Stimulated activated naive CD4-positive, alpha-beta T cell (primary cell): ENCODE data around the gene ARL11.
"Not testable (repeated sequence)": the region's sequence is repeated elsewhere in the genome, so short reads cannot be mapped to it uniquely, and the experiment has no call there.

ENCODE experiments used
- DNase-seq, 6 experiments: peaks; one replicate each; lab custom pipeline; 2025; lab: John Stamatoyannopoulos, UW

ARL11 gene

DNA sequence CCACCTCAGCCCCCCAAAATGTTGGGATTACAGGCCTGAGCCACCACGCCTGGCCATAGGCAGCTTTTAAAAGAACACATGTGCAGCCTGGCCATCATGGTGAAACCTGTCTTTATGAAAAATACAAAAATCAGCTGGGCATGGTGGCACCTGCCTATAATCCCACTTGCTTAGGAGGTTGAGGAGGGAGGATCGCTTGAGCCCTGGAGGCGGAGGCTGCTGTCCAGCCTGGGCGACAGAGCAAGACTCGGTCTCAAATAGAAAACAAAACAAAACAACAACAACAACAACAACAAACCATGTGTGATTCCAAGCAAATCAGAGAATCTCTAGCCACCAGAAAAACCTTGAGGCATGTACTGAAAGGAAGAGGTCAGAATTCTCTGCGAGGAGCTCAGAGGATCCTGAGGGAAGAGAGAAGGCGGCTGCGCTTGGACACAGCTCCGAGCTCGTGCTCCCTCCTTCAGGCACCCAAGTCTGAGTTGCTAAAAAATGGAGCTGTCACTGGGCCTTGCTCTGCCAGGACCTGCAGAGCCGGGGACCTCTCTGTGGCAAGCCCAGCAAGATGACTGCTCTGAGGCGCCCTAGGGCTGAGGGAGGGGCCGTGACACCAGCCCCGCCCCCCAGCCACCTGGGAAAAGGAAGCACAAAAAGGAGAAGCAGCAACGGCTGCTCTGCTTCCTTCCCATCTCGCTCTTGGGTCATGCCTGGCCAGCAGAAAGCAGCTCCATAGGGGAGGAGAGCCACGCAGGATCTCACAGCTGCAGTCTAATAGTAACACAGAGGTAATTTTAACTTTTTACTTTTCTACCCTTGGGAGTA lies at the start of gene ARL11:
Gene ARL11 (plus strand): TSS at position 677 of the 822 bp plus-strand sequence. CDS start 1,941 bp downstream, outside the sequence.
- peak in 5 of 6 experiments; percentile 7 to 44 (median 31) for DNase-seq

- no peak for DNase-seq
Observed at GRCh38 chr13:49579501-49579900, 48.8 kb upstream of the ARL11 start.

DNA sequence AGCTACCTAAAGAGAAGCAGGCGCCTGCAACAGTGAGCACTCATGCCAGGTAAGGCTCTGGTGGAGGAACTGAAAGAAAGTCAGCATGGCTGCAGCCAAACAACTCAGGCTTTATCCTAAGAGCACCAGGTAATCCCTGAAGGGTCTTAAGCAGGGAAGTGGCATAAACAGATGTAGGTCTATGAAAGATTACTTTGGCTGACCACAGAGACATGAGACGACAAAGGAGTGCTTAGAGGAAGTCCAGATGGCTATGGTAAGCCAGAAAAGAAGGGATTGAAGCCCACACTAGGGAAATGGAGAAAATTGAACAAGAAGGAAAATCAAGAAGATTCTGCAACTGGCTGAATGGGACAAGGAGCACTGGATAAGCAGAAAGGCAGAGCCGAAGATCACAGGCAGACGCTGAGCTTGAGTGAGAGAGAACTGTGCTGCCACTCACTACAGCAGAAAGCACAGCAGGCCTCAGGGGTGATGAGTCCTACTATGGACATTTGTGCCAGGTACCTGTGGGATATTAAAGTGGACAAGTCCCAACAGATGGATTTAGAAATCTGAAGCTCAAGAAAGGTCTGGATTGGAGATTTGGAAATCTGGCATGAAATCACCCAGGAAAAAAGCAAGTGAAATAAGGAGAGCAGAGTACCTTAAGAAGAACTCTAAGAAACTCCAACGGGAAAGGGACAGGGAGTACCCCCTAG lies 47.2 kb upstream of the ARL11 start:
- DNase-seq, result no peak

DNA sequence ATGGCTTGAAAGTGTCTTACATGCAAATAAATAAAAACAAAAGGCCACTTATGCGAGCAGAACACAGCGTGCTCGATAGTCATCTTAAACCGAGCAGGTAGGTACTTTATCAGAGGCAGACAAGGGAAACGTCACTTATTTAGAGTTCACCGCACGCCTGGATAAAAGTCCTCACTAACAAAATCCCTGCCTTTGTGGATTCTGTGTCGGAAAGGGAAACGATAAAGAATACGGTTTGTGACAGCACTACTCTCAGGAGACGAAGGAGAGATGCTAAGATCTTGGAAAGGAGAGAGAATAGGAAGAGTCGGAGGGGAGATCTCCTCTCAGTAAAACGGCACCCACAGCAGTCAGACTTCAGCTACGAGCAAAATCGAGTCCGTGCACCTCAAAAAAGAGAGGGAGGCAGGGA lies 43.5 kb upstream of the ARL11 start:
- peak in 2 of 6 experiments; percentile 46 to 63 for DNase-seq

GRCh38 chr13:49585220-49586157 lies 42.8 kb upstream of the ARL11 start, which contains the start of gene RCBTB1:
Gene RCBTB1 (minus strand): TSS chr13:49585558. CDS start chr13:49567279, 18,279 bp downstream.
- peak; percentile 41 to 72 (median 66) for DNase-seq

DNA sequence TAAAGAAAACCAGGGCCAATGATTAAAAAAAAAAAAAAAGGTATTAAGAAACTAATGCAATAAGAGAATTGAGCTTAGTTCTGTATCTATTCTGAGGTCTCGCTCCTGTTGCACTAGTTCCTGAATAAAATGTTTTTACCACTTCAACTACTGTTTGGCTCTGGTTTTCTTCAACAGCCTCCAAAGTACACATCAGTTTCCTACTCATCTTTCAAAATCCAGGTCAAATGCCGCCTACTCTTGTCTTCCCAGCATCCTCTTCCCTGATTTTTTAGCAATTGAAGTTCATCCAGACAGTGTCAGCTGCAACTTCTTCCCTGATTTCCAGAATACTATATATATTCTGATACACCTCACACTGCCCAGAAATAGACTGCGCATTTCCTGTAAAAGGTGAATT lies 41.6 kb upstream of the ARL11 start:
- no peak for DNase-seq

DNA sequence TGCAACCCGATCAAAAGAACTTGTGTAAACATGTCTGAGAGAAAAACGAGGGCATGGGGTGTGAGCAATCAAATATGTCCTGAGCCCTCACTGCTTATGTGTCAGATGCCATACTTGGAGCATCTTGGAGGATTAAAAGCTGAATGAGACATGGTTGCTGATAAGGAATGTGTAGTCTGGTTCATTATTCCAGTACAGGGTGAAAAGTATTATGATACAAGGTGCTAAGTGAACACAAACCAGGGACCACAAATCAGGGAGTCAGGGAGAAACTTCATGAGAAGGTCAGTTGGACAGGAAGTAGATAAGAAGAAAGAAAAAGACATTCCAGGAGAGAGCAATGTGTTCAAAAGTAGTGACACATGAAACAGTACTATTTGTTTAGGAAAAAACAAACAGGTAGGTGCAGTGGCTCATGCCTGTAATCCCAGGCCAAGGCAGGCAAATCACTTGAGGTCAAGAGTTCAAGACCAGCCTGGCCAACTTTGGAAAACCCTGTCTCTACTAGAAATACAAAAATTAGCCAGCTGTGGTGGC lies 40.9 kb upstream of the ARL11 start:
- no peak for DNase-seq

DNA sequence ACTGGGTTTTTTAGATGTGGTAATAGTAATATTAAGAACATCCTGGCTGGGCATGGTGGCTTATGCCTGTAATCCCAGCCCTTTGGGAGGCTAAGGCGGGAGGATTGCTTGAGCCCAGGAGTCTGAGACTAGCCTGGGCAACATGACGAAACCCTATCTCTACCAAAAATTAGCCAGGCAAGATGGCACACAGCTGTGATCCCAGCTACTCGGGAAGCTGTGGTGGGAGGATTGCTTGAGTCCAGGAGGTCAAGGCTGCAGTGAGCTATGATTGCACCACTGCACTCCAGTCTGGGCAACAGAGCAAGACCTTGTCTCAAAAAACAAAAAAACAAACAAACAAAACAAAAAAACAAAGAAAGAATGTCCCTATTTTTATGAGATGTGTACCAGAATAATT lies 37.6 kb upstream of the ARL11 start:
- DNase-seq, result not testable (repeated sequence)

- DNase-seq, result not testable (repeated sequence)
Observed at GRCh38 chr13:49593876-49594275, 34.4 kb upstream of the ARL11 start.

DNA sequence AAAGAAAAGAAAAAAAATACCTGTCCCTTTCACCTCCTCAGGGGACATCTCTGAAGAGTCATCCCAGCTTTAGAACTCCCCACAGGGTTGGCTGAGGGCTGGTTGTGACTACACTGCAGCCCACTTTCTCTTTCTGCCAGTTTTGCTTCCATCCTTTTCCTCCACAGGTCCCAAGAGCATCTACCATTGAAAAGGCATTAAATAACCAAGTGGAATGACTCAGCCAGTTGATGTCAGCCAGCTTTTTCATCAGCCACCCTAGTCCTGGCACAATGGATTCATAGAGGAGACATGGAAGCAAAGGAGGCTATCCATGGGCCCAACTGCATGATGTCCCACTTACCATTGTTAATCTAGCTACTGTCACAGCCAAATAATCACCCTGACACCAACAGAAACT lies 33.7 kb upstream of the ARL11 start:
- no peak for DNase-seq

DNA sequence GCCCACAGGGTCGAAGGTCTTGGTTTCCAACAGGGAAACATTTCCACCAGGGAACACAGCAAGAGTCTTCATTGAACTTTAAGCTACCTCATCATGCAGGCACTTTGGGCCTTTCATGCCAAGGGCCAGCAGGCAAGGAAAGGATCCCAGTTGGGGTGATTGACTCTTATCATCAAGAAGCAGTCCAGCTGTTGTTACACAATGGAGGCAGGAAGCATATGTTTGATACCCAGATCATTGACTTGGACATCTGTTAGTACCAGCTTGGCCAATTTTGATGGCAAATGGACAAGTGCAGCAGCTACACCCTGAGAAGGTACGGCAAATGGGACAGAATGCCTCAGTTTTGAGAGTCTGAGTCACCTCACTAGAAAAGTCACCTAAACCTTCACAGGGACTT lies 32.1 kb upstream of the ARL11 start:
- no peak for DNase-seq

DNA sequence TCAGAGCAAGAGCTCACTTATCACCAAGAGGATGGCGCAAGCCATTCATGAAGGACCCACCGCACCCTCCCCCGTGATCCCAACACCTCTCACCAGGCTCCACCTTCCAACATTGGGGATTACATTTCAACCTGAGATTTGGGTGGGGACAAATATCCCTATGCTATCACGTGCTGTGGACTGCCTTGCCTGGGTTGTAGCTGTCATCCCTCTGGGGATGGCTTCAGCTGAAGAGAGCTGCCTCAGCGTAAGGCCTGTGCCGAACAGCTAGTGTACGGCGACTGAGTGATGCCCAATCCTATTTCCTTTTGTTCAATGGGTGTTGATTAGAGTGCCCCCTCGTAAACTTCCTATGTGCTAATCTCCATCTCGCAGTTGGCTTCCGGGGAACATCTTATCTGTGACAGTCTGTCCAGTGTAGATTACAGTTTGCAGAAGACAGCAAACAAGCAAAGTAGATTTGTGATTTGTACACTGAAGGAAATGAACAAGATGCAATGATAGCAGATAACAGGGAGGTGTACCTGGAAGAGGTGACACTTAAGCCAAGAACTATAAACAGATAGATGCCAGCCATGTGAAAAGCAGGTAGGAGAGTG lies 31.2 kb upstream of the ARL11 start:
- no peak for DNase-seq

GRCh38 chr13:49602005-49602404 lies 26.3 kb upstream of the ARL11 start:
- DNase-seq, result no peak

- DNase-seq, result not testable (repeated sequence)
Observed at GRCh38 chr13:49602615-49603014, 25.7 kb upstream of the ARL11 start.

DNA sequence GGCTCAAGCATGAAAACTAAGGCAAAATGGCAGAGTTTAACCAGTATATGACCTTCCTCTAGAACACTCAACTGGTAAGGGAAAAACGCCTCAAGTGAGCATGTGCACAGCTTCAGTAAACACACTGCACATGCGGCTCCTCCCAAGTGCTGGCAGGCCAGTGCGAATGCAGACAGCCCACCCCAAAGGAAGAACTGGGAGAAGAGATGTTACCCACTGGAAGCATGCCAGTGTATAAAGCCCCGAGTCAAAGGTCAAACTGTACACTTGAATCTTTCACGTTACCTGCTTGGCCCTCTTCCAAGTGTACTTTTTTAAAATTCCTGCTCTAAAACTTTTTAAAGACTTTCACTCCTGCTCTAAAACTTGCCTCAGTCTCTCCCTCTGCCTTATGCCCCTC lies 23.7 kb upstream of the ARL11 start:
- DNase-seq, result no peak

GRCh38 chr13:49606747-49607648 lies 21.3 kb upstream of the ARL11 start:
- DNase-seq, result peak; percentile 56 to 80 (median 63)

GRCh38 chr13:49607761-49608160 lies 20.5 kb upstream of the ARL11 start:
- no peak for DNase-seq

DNA sequence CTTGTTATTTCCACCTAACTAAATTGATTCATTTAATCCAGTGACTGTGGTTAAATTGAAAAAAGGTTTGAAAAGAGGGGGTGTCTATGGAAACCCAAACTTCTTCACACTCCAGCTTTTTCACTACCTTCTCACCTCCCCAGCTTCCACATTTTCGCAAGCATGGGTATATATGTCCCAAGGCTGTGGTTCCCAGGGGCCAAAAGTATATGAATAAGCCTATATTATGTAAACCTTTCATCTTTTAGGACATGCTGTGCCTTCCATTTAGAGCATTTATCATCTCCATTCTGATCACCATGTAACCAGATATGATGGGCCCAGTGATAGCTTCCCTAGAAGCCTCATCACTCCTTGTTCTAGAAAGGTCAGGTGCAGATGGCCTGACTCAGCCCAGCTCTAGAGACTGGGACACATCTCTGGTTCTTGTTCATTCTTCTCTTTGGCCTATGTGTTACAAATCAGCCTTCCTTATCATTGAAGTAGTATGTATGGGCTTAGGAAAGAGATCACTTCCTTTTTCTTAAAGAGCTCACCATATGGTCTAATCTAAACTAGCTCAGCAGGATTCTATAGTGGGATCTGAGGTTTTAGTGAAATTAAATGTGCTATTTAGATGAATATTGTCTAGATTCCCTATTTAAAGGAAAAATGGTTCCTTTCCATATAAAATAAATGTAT lies 19.5 kb upstream of the ARL11 start:
- no peak for DNase-seq

- no peak for DNase-seq
Observed at GRCh38 chr13:49610176-49610575, 18.1 kb upstream of the ARL11 start.

GRCh38 chr13:49612042-49612441 lies 16.3 kb upstream of the ARL11 start:
- DNase-seq, result not testable (repeated sequence)
